SU-DHL-6 (cell line): ENCODE data around the gene TPH2.

Source experiments
- H2AFZ ChIP-seq: fragments of 200-600 bp; sonication (generic); 2 replicates; pipeline ENCODE4 v1.6.1; 2014; ENCODE audit warnings: low read depth, mild to moderate bottlenecking, moderate library complexity, mixed read lengths, antibody characterized with exemption, low read length; ENCODE audit not compliant: severe bottlenecking
- H3F3A ChIP-seq: fragments of 200-600 bp; shearing (Covaris generic); 2 replicates; pipeline ENCODE4 v1.6.0; 2016; ENCODE audit warnings: antibody characterized with exemption, mild to moderate bottlenecking; ENCODE audit not compliant: insufficient read depth
- H3K27ac ChIP-seq: fragments of 200-600 bp; sonication (generic); 2 replicates; pipeline ENCODE4 v1.5.1; 2016; ENCODE audit warnings: low read depth, mild to moderate bottlenecking, low read length, moderate library complexity, mixed read lengths
- H3K27me3 ChIP-seq: fragments of 200-600 bp; sonication (generic), shearing (Covaris generic); 2 replicates; pipeline ENCODE4 v1.6.0; 2014; ENCODE audit warnings: mild to moderate bottlenecking, low read length
- H3K36me3 ChIP-seq: fragments of 200-600 bp; sonication (generic); 2 replicates; pipeline ENCODE4 v1.6.1; 2014; ENCODE audit warnings: mild to moderate bottlenecking, low read length, mixed read lengths
- H3K4me2 ChIP-seq: fragments of 300-600, 200-600 bp; shearing (Covaris generic), sonication (generic); 2 replicates; pipeline ENCODE4 v1.6.0; 2014; ENCODE audit warnings: low read length, low read depth, mild to moderate bottlenecking; ENCODE audit not compliant: poor library complexity, severe bottlenecking
- H3K4me3 ChIP-seq: fragments of 200-600 bp; sonication (generic); 2 replicates; pipeline ENCODE4 v1.5.1; 2014; ENCODE audit warnings: antibody characterized with exemption, low read length, mild to moderate bottlenecking, mixed read lengths; ENCODE audit not compliant: insufficient read depth, poor library complexity, severe bottlenecking
- H3K79me2 ChIP-seq: fragments of 200-600 bp; sonication (generic); 2 replicates; pipeline ENCODE4 v1.6.1; 2014; ENCODE audit warnings: mild to moderate bottlenecking, low read length, moderate library complexity; ENCODE audit not compliant: insufficient read depth
- H3K9ac ChIP-seq: fragments of 200-600 bp; sonication (generic); 2 replicates; pipeline ENCODE4 v1.7.0; 2014; ENCODE audit warnings: mild to moderate bottlenecking, low read length
- H3K9me2 ChIP-seq: fragments of 200-600 bp; sonication (generic); replicated peaks from 2 replicates; pipeline ENCODE4 v1.6.1; 2014; ENCODE audit warnings: low read length; ENCODE audit not compliant: insufficient read depth
- H3K9me3 ChIP-seq: fragments of 200-600 bp; sonication (generic); 2 replicates; pipeline ENCODE4 v1.6.1; 2014; ENCODE audit warnings: low read length, mixed read lengths; ENCODE audit not compliant: insufficient read depth
- H4K20me1 ChIP-seq: fragments of 200-600 bp; sonication (generic); 2 replicates; pipeline ENCODE4 v1.6.1; 2014; ENCODE audit warnings: low read depth, mild to moderate bottlenecking, antibody characterized with exemption, low read length, moderate library complexity, mixed read lengths
- CTCF ChIP-seq: fragments of 200-600 bp; sonication (generic); IDR thresholded peaks from one replicate; pipeline ENCODE4 v1.5.1; 2017; ENCODE audit warnings: antibody characterized with exemption, mild to moderate bottlenecking, low read length, moderate library complexity; ENCODE audit not compliant: insufficient read depth, poor library complexity, severe bottlenecking
- EZH2phosphoT487 ChIP-seq: fragments of 200-600 bp; sonication (generic), shearing (Covaris generic); conservative IDR thresholded peaks from 2 replicates; pipeline ENCODE4 v1.6.1; 2018; ENCODE audit warnings: mild to moderate bottlenecking, antibody characterized with exemption, low read length, moderate library complexity, mixed read lengths

Gene TPH2

GRCh38 chr12:72041811-72042210 is 103.2 kb downstream of the TPH2 start:
- Histone ChIP-seq H3K4me2 (no peak overlapping the region), H3K9me2 (no peaks in the 10 kb centered on the region), H3K36me3 (no peaks in the 10 kb centered on the region), H3K9ac (no peak overlapping the region), H3K9me3 (no peaks in the 10 kb centered on the region), H3K27ac (no peak overlapping the region), H3K27me3 (no peaks in the 10 kb centered on the region), H3F3A (no peaks in the 10 kb centered on the region), H4K20me1 (no peaks in the 10 kb centered on the region), H3K79me2 (no peaks in the 10 kb centered on the region), H3K4me3 (no peak overlapping the region), H2AFZ (no peak overlapping the region)
- no peak for TF ChIP-seq EZH2phosphoT487

- Histone ChIP-seq H3K79me2 (no peaks in the 10 kb centered on the region), H3F3A (no peaks in the 10 kb centered on the region), H4K20me1 (no peaks in the 10 kb centered on the region), H2AFZ (no peak overlapping the region), H3K36me3 (no peaks in the 10 kb centered on the region), H3K9me2 (no peaks in the 10 kb centered on the region), H3K4me2 (no peak overlapping the region), H3K27me3 (no peaks in the 10 kb centered on the region), H3K9me3 (no peaks in the 10 kb centered on the region), H3K4me3 (no peak overlapping the region), H3K9ac (no peak overlapping the region), H3K27ac (no peak overlapping the region)
- no peak for TF ChIP-seq EZH2phosphoT487
- no peak for TF ChIP-seq CTCF
Measured at GRCh38 chr12:72053604-72054003, 115.0 kb downstream of the TPH2 start.

DNA sequence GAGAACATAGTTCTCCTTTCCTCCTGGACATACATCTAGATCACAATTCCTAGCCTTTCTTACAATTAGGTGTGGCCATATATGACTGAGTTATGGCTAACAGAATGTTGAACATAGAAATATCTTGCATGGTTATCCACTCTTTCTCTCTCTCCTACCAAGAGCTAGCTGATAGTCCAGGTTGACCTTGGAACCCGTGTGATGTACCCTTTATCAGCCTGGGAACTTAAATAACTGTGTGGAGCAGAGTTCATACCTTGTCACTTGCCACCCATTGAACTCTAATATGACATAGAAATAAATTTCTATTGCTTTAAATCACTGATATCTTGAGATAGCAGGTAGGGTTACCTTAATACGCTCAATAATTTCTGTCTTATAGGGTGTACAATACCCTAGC is 115.9 kb downstream of the TPH2 start:
- Histone ChIP-seq H3K27ac (no peak overlapping the region), H3K27me3 (no peaks in the 10 kb centered on the region), H3K4me3 (no peak overlapping the region), H3K9ac (no peak overlapping the region), H3K79me2 (no peaks in the 10 kb centered on the region), H2AFZ (no peak overlapping the region), H3K9me3 (no peaks in the 10 kb centered on the region), H3K9me2 (no peaks in the 10 kb centered on the region), H3F3A (no peaks in the 10 kb centered on the region), H3K36me3 (no peaks in the 10 kb centered on the region), H3K4me2 (no peak overlapping the region), H4K20me1 (no peaks in the 10 kb centered on the region)
- TF ChIP-seq CTCF (no peak), EZH2phosphoT487 (no peak)

GRCh38 chr12:72057330-72057914 is 118.8 kb downstream of the TPH2 start:
- Histone ChIP-seq H3F3A (no peaks in the 10 kb centered on the region), H3K36me3 (no peaks in the 10 kb centered on the region), H4K20me1 (no peaks in the 10 kb centered on the region), H3K9me2 (no peaks in the 10 kb centered on the region), H3K4me3 (no peak overlapping the region), H3K9me3 (no peaks in the 10 kb centered on the region), H3K27ac (no peak overlapping the region), H3K79me2 (no peaks in the 10 kb centered on the region), H3K9ac (no peak overlapping the region), H3K27me3 (no peaks in the 10 kb centered on the region), H2AFZ (no peak overlapping the region), H3K4me2 (no peak overlapping the region)
- TF ChIP-seq EZH2phosphoT487 (no peak), CTCF (no peak)
